Measurements from ENCODE around the gene STIMATE.

STIMATE gene

GRCh38 chr3:52897130-52898122, at the start of gene STIMATE:
STIMATE (minus strand) TSS chr3:52897548; CDS start chr3:52897450, 98 bp downstream.
- peak; percentile 85 for DNase-seq (ENCODE audit: low spot score)
- peak; percentile 93 for ATAC-seq (ENCODE audit: low read depth)
- H3K9me3 ChIP-seq (ENCODE audit: severe bottlenecking): no peaks in the 10 kb centered on the region
- H3K4me1 ChIP-seq (ENCODE audit: insufficient read depth, poor library complexity, severe bottlenecking): no peaks in the 10 kb centered on the region
- no peaks in the 10 kb centered on the region for H3K27me3 ChIP-seq (ENCODE audit: insufficient read depth, poor library complexity, severe bottlenecking)
- no peak for TF ChIP-seq CTCF (IDR thresholded peaks at IDR 0.05; ENCODE audit: poor library complexity, severe bottlenecking)
- peak within 1 kb of the TSS; percentile 94 for H3K4me3 ChIP-seq (ENCODE audit: severe bottlenecking)
- H3K36me3 ChIP-seq (ENCODE audit: low read depth): no peaks in the 10 kb centered on the region
- no peak within 1 kb of the TSS for H3K27ac ChIP-seq (ENCODE audit: poor library complexity, severe bottlenecking)

- Histone ChIP-seq H3K27me3 (ENCODE audit: insufficient read depth, poor library complexity, severe bottlenecking) (no peaks in the 10 kb centered on the region), H3K27ac (ENCODE audit: poor library complexity, severe bottlenecking) (no peak overlapping the region), H3K36me3 (ENCODE audit: low read depth) (peaks cover 20% of the 10 kb centered on the region), H3K9me3 (ENCODE audit: severe bottlenecking) (no peaks in the 10 kb centered on the region), H3K4me1 (ENCODE audit: insufficient read depth, poor library complexity, severe bottlenecking) (no peaks in the 10 kb centered on the region), H3K4me3 (ENCODE audit: severe bottlenecking) (no peak overlapping the region)
- DNase-seq (ENCODE audit: low spot score) (no peak), ATAC-seq (ENCODE audit: low read depth) (no peak)
- TF ChIP-seq CTCF (IDR thresholded peaks at IDR 0.05; ENCODE audit: poor library complexity, severe bottlenecking): no peak
Observed at GRCh38 chr3:52939600-52939999, 42.3 kb upstream of the STIMATE start.

- Histone ChIP-seq H3K27me3 (ENCODE audit: insufficient read depth, poor library complexity, severe bottlenecking) (no peaks in the 10 kb centered on the region), H3K9me3 (ENCODE audit: severe bottlenecking) (no peaks in the 10 kb centered on the region), H3K4me3 (ENCODE audit: severe bottlenecking) (no peak overlapping the region), H3K36me3 (ENCODE audit: low read depth) (peaks cover 28% of the 10 kb centered on the region), H3K4me1 (ENCODE audit: insufficient read depth, poor library complexity, severe bottlenecking) (no peaks in the 10 kb centered on the region), H3K27ac (ENCODE audit: poor library complexity, severe bottlenecking) (no peak overlapping the region)
- peak; percentile 93 for ATAC-seq (ENCODE audit: low read depth)
- TF ChIP-seq CTCF (IDR thresholded peaks at IDR 0.05; ENCODE audit: poor library complexity, severe bottlenecking): peak; percentile 83
- DNase-seq (ENCODE audit: low spot score): no peak
Observed at GRCh38 chr3:52934630-52935530, 37.5 kb upstream of the STIMATE start.

GRCh38 chr3:52931889-52932288, 34.5 kb upstream of the STIMATE start:
- no peak for DNase-seq (ENCODE audit: low spot score)
- no peak for ATAC-seq (ENCODE audit: low read depth)
- Histone ChIP-seq H3K36me3 (ENCODE audit: low read depth) (peaks cover 36% of the 10 kb centered on the region), H3K27ac (ENCODE audit: poor library complexity, severe bottlenecking) (no peak overlapping the region), H3K9me3 (ENCODE audit: severe bottlenecking) (no peaks in the 10 kb centered on the region), H3K4me3 (ENCODE audit: severe bottlenecking) (no peak overlapping the region), H3K27me3 (ENCODE audit: insufficient read depth, poor library complexity, severe bottlenecking) (no peaks in the 10 kb centered on the region), H3K4me1 (ENCODE audit: insufficient read depth, poor library complexity, severe bottlenecking) (no peaks in the 10 kb centered on the region)
- TF ChIP-seq CTCF (IDR thresholded peaks at IDR 0.05; ENCODE audit: poor library complexity, severe bottlenecking): no peak
